IgD-negative memory B cell (primary cell): ENCODE measurements around the gene CPA1. TPM values are rescaled to one million over a fixed set of nuclear protein-coding genes. Genes with fewer than 3 reads are reported as not detected.

ENCODE experiments used
- H3K27ac Mint-ChIP-seq, 3 donors: one replicate each; pipeline ENCODE4 v1.8.0; 2020 to 2022; ENCODE audit warnings: mild to moderate bottlenecking in 3 of 3, mixed read lengths in 3 of 3, moderate library complexity in 1 of 3
- H3K27me3 Mint-ChIP-seq: one replicate; pipeline ENCODE4 v1.8.0; 2021; ENCODE audit warnings: mixed read lengths
- H3K36me3 Mint-ChIP-seq: one replicate; pipeline ENCODE4 v1.8.0; 2020; ENCODE audit warnings: mild to moderate bottlenecking, mixed read lengths
- H3K4me1 Mint-ChIP-seq, 3 donors: one replicate each; pipeline ENCODE4 v1.8.0; 2020 to 2022; ENCODE audit warnings: mixed read lengths in 3 of 3, mild to moderate bottlenecking in 1 of 3
- H3K4me3 Mint-ChIP-seq, 4 donors: one replicate each; pipeline ENCODE4 v1.8.0; 2020 to 2022; ENCODE audit warnings: mild to moderate bottlenecking in 4 of 4, mixed read lengths in 4 of 4, moderate library complexity in 3 of 4
- H3K9me3 Mint-ChIP-seq, 3 donors: one replicate each; pipeline ENCODE4 v1.8.0; 2020 to 2021; ENCODE audit warnings: mixed read lengths in 3 of 3, mild to moderate bottlenecking in 1 of 3
- polyA plus RNA-seq: library from polyadenylated mRNA; unstranded; fragments of 300-500 nt; fragmentation: Illumina TruSeq; gene quantifications from one replicate; pipeline ENCODE4 v1.2.3, GENCODE V29; 2021

The CPA1 gene
- polyA plus RNA-seq, 1 donor from 2014 or later: not detected

DNA sequence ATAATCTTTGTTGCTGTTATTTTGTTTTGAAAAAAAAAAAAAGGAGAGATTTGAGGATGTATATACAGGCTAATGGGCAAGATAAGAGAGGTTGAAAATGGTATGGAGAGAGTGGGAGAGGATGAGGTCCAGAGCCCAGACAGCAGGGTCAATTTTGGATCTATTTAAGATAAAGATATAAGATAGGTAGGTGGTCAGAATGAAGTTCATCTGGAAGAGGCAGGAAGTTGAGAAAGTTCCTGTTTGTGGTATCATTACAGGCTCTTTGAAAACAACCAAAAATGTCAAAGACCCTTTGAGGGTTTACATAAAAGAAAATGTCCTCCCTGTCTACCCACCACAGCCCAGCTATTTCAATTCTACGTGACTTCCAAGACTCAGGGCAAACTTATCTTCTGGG, 53.0 kb downstream of the CPA1 start:
- Mint-ChIP-seq H3K27me3 (no peaks in the 10 kb centered on the region), H3K27ac (no peak overlapping the region), H3K9me3 (peaks cover 0 to 2% (median 0%) of the 10 kb centered on the region in 3 donors), H3K36me3 (no peaks in the 10 kb centered on the region), H3K4me3 (no peak overlapping the region), H3K4me1 (peaks cover 0 to 3% (median 2%) of the 10 kb centered on the region in 3 donors)

DNA sequence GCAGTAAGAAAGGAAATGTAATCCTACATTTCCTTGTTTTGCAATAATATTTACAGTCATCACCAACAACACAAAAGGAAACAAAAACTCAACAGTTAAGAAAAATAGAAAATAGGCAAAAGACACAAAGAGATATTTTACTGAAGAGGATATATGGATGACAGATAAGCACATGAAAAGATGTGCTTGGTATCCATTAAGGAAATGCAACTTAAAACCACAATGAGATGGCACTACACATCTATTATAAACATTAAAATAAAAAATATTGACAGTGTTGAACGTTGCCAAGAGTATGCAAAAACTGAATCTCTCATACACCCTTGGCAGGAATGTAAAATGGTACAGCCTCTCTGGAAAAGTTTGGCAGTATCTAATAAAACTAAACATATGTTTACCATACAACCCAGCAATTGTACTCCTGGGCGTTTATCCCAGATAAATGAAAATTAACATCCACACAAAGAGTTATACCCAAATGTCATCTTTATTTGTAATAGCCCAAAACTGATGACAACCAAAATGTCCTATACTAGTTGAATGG, 55.1 kb downstream of the CPA1 start:
- Mint-ChIP-seq H3K27ac (no peak overlapping the region), H3K27me3 (no peaks in the 10 kb centered on the region), H3K9me3 (peaks cover 0 to 2% (median 0%) of the 10 kb centered on the region in 3 donors), H3K4me1 (peaks cover 4 to 5% (median 4%) of the 10 kb centered on the region in 3 donors), H3K4me3 (no peak overlapping the region), H3K36me3 (no peaks in the 10 kb centered on the region)

DNA sequence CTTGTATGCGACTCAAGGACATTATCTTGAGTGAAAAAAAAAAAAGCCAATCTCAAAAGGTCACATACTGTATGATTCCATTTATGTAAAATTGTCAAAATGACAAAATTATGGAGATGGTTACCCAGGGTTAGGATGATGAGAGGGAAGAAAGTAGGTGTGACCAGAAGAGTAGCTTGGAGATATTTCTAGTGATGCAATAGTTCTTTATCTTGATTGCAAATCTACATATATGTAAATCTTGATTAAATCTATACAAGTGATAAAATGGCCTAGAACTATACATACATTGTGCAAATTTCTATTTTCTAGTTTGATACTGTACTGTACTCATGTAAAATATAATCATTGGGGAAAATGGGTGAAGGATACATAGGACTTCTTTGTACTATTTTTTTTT, 56.0 kb downstream of the CPA1 start:
- Mint-ChIP-seq H3K27me3 (no peaks in the 10 kb centered on the region), H3K4me3 (peak overlapping the region in 1 of 4 donors; percentile 3), H3K36me3 (no peaks in the 10 kb centered on the region), H3K4me1 (peaks cover 6 to 11% (median 8%) of the 10 kb centered on the region in 3 donors), H3K9me3 (peaks cover 0 to 2% (median 0%) of the 10 kb centered on the region in 3 donors), H3K27ac (no peak overlapping the region)

Other genes with a start within 250 kb of the CPA1 start
- 39.0 TPM for gene TMEM209, start 175.1 kb upstream of the CPA1 start, polyA plus RNA-seq
- not detected for gene SSMEM1, start 172.6 kb upstream of the CPA1 start, polyA plus RNA-seq
- gene CPA2, start 113.6 kb upstream of the CPA1 start, polyA plus RNA-seq: not detected
- gene CPA4, start 87.3 kb upstream of the CPA1 start, polyA plus RNA-seq: not detected
- not detected for gene CPA5, start 35.7 kb upstream of the CPA1 start, polyA plus RNA-seq
- 6.0 TPM for gene CEP41, start 60.5 kb downstream of the CPA1 start, polyA plus RNA-seq
- 5.7 TPM for gene MEST, start 111.6 kb downstream of the CPA1 start, polyA plus RNA-seq